ENCODE data around the gene MAP1A. TPM values are rescaled to one million over a fixed set of nuclear protein-coding genes. Genes with fewer than 3 reads are reported as not detected.

MAP1A gene
- total and polyA plus RNA-seq, 2 donors (not counting 3 experiments of a cell fraction or from before 2014, with no cell fraction given) = 0.68 to 4.8 TPM

- no peak for DNase-seq (ENCODE audit: low read depth, low spot score)
- no peak overlapping the region for H2AFZ ChIP-seq (ENCODE audit: low read depth, low read length)
- H3K27me3 ChIP-seq (ENCODE audit: control insufficient read depth in 2 of 2, insufficient read depth in 2 of 2, low read length in 2 of 2) = no peaks in the 10 kb centered on the region
- no peaks in the 10 kb centered on the region for H3K79me2 ChIP-seq (ENCODE audit: control insufficient read depth, insufficient read depth, low read length)
- ChIA-PET CTCF (no interaction called here), POLR2A (no interaction called here)
- H3K4me3 ChIP-seq (replicated peaks in 1 of 3; ENCODE audit: insufficient read depth in 1 of 3, low read depth in 1 of 3, low read length in 3 of 3) = no peak overlapping the region
- intact Hi-C loops (cut with micrococcal nuclease) = no loop called here
- no TSS peak for BruUV-seq (replicated peaks)
- TF ChIP-seq MAX (IDR thresholded peaks at IDR 0.05; ENCODE audit: insufficient read depth, insufficient read length) (no peak), POLR2A (IDR thresholded peaks at IDR 0.05; ENCODE audit: low read depth, low read length) (no peak), JUN (IDR thresholded peaks at IDR 0.05; ENCODE audit: borderline replicate concordance, insufficient read depth, insufficient read length, low read depth) (no peak), FOS (IDR thresholded peaks at IDR 0.05; ENCODE audit: borderline replicate concordance, insufficient read depth, low read length) (no peak), POLR2AphosphoS5 (IDR thresholded peaks at IDR 0.05; ENCODE audit: insufficient read depth, low read depth, low read length) (no peak), MYC (IDR thresholded peaks at IDR 0.05; ENCODE audit: low read depth, low read length) (no peak)
- TF ChIP-seq, protein P1, sequence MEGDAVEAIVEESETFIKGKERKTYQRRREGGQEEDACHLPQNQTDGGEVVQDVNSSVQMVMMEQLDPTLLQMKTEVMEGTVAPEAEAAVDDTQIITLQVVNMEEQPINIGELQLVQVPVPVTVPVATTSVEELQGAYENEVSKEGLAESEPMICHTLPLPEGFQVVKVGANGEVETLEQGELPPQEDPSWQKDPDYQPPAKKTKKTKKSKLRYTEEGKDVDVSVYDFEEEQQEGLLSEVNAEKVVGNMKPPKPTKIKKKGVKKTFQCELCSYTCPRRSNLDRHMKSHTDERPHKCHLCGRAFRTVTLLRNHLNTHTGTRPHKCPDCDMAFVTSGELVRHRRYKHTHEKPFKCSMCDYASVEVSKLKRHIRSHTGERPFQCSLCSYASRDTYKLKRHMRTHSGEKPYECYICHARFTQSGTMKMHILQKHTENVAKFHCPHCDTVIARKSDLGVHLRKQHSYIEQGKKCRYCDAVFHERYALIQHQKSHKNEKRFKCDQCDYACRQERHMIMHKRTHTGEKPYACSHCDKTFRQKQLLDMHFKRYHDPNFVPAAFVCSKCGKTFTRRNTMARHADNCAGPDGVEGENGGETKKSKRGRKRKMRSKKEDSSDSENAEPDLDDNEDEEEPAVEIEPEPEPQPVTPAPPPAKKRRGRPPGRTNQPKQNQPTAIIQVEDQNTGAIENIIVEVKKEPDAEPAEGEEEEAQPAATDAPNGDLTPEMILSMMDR (IDR thresholded peaks at IDR 0.05; ENCODE audit: extremely low read depth in 1 of 2, insufficient read depth in 1 of 2, low read depth in 1 of 2, low read length in 2 of 2) = no peak
- no peak overlapping the region for H3K27ac ChIP-seq (ENCODE audit: insufficient read depth, low read depth, low read length)
- H4K20me1 ChIP-seq (replicated peaks; ENCODE audit: control insufficient read depth, extremely low read depth, insufficient read depth, low read length) = no peaks in the 10 kb centered on the region
- H3K4me1 ChIP-seq (ENCODE audit: control insufficient read depth, extremely low read depth, insufficient read depth, low read length) = no peaks in the 10 kb centered on the region
- H3K9me1 ChIP-seq (replicated peaks; ENCODE audit: control insufficient read depth, extremely low read depth, insufficient read depth, low read length) = no peaks in the 10 kb centered on the region
- peaks cover 0 to 2% of the 10 kb centered on the region in 2 experiments for H3K36me3 ChIP-seq (ENCODE audit: control insufficient read depth in 2 of 2, extremely low read depth in 1 of 2, insufficient read depth in 2 of 2, low read length in 2 of 2)
- H3K9me3 ChIP-seq (replicated peaks; ENCODE audit: control insufficient read depth, insufficient read depth, low read length) = no peaks in the 10 kb centered on the region
- H3K9ac ChIP-seq (replicated peaks; ENCODE audit: extremely low read depth, insufficient read depth, low read length) = no peak overlapping the region
- H3K4me2 ChIP-seq (ENCODE audit: insufficient read depth, low read length) = no peak overlapping the region
- dilution Hi-C loops (cut with MboI; ENCODE audit: extremely low pct_ligation_motif_present, low sequenced_read_pairs) = no loop called here
- no peak for FAIRE-seq
These were observed 12.4 kb downstream of the MAP1A start for GRCh38 chr15:43529587-43530345.

Measured in endothelial cell of umbilical vein (primary cell).